ENCODE measurements around the gene MYCT1.

GRCh38 chr6:152745509-152746171, 47.9 kb downstream of the MYCT1 start:
- TF ChIP-seq CTCF (IDR thresholded peaks at IDR 0.05; ENCODE audit: insufficient read depth, low read depth, low read length): no peak
- TF ChIP-seq EZH2 (IDR thresholded peaks at IDR 0.05; ENCODE audit: insufficient read depth, low read length): no peak

Data from astrocyte (in vitro differentiated cells and primary cell).